Fibroblast of skin of scalp (primary cell): ENCODE data around the gene EVC2.
"Not testable (repeated sequence)": the region's sequence is repeated elsewhere in the genome, so short reads cannot be mapped to it uniquely, and the experiment has no call there.

ENCODE experiments used
- DNase-seq: peaks from one replicate; pipeline ENCODE4 v3.0.0-alpha.2; 2013

Gene EVC2

DNA sequence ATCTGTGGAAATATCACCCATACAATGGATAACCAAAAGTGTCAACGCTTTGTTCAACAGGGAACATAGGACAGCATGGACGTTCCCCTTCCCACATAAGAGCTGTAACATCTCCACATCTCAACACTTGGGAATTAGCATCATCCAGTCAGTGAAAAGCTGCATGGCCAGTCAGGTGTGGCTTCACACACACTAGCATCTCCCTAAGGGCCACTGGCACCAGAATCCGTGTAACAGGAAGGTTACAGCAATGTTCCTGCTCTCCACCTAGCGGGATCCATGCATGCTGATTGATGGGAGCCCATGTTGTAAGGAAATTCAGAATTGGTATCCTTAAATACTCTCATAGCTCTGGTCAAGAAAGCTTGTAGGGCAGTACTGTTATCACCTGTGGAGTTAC, 78.8 kb downstream of the EVC2 start:
- DNase-seq = no peak

DNA sequence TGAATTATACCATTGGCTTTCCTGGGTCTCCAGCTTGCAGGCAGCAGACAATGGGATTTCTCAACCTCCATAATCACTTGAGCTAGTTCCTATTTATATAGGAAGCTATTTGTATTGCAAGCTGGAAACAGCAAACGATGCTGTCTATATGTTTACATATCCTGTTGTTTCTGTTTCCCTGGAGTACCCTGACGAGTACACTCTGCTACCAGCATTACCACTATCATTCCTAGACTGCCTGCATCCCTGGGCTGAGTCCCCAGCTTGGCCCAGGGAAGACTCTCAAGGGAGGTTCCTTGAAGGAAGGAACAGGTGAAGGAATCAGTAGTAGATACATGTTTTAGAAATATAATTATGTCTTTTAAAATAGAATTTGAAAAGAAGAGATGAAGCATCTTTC, 81.4 kb downstream of the EVC2 start:
- DNase-seq = no peak

DNA sequence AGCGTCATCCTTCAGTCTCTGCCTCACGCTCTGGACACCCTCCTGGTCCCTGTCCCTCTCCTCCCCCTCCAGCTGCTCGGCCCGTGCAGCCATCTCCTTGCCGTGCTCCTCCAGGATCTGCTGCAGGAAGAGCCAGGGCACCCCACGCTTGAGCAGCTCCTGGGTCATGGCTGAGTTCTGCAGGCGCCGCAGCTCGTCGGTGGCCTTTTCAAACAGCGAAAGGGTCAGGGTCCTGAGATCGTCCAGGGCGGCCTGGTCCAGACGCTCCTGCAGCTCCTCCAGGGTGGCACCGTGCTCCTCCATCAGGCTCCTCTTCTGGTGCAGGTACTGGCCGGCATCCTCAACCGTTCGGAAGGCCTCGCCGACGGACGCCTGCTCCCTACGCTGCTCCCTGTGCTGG, 85.8 kb downstream of the EVC2 start:
- DNase-seq = no peak

DNA sequence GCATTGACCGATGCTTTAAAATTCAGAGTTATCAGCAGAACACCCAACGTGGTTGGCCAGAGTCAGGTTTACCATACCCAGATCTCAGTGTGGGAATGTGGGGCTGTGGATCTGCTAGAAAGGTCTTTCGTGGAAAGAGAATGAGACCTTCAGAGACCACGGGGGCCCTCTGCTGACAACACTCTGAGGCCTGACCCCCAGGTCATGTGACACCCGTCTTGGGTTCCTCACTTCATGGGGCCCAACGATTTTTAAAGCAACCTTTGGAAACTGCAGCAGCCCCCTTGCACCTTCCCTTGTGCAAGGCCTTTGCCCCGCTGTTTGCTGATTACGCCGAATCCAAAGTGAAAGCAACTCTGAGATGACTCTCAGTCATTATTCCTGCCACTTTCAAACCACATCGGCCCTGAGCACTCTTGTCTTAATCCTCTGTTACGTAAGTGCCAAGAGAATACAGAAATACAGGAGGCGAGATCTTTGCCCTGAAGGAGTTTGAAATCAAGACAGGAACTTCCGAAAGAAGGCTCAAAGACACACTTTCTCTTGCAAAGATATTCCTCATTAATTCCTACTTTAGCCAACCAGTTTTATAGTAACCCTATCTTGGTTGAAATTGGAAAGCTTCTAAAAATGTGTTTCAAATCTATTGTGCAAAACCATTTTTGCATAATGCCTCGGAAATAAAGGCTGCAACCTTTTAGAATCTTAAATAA, 88.3 kb downstream of the EVC2 start:
- DNase-seq = no peak

DNA sequence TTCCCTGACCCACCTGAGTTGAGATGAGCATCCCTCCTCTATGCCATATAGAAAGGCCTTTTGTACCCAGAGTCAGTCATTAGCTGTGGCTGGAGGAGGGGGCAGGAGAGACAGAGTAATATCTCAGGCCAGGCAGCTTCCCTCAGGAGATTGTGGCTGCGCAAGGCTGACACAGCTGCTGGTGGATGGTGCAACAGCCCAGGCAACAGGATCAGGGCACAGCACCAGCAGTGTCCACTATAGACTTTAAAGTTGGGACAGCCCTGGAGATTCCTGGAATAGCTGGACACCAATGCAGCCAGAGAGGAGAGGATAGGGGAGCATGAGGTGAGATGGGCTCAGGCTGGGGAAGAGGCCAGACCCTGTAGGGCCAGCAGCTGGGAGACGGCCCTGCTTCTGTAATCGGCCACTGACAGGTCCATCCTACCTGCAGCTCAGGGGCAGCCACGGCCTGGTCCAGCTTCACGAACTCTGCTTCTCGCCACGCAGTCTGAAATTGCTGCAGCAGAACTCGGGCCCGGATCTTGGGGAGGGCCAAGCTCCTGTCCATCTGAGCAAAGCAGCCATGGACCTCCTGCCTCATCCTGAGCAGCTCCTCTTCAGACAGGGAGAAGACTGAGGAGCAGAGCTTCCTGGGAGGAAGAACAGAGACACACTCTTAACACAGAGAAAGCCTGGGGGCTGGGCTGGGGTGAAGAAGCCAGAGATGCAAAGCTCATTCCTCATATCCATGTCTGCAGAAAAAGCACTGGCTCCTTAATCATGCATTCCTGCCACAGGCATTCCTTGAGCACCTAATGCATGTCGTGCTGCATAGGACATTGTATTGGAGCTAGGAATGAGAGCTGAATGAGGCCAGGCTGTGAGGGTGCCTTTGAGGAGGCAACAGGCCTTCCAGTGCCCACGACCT, 90.1 kb downstream of the EVC2 start:
- DNase-seq = no peak

DNA sequence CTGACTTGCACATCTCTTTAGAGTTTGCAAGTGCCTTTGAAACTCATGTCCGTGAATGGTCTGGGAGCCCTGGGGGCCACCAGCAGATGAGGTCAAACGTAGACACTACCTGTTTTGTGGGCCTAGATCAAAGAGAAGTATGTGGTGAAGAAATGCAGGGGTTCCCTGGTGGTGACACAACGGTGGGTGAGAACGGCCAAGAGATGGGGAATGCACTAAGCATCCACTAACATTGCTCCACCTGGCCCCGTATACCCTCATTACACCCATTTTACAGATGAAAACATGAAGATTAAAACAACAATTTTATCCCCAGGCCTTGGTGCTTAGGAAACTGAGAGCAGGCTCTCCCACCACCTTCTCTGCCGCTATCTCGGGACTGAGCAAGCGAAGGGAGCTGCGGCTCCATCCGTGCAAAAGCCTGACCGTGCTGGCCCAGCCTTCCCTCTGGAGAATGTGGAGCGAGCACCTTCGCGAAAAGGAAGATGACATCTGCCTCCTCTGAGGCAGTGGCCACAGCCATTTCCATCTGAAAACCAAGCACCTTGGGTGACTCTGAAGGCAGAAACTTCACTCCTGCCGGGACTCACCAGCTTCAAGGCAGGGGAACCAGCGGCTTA, 91.9 kb downstream of the EVC2 start:
- DNase-seq = no peak

DNA sequence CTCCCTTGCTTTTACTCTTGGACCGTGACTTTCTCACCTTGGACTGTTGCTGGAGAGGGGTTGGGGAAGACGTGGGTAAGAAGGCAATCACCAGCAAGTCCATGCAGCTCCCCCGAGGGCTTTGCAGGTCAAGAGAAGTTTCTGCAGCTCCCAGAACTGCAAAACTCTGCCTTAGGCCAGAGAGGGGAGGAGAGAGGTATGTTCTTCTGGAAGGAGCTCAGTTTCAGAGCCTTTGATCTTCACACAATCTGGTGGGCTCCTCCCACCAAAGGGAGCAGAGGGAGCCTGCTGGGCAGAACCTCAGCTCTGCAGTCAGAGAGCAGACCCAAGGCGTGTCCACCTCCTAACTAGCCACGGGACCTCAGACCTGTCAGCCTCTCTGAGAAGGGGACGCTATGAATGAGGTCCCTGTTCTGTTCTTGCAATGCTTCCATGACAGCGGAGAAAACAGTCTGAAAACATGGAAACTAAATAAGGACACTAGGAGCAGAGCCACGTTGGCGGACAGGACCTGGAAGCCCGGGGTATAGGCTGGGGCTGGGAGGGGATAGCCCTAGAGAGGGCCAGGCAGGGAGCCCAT, 92.8 kb downstream of the EVC2 start:
- DNase-seq = no peak

DNA sequence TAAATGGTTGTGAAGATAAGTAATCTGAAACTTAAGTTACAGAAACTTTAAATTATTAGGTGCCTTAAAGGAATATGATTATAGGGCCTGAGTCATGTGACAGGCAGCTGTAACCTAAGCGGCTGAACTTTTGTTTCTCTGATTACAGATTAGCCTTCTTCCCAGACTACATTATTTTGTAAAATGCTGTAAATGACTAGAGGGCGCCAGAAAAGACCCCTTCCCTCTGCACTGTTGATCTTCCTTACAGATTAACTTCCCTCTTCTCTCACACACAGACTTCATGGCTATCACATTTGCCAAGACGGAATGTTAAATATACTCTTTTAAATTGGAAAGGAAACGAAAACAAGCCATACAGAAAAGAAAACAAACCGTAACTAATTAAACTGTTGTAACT, 96.6 kb downstream of the EVC2 start:
- no peak for DNase-seq

DNA sequence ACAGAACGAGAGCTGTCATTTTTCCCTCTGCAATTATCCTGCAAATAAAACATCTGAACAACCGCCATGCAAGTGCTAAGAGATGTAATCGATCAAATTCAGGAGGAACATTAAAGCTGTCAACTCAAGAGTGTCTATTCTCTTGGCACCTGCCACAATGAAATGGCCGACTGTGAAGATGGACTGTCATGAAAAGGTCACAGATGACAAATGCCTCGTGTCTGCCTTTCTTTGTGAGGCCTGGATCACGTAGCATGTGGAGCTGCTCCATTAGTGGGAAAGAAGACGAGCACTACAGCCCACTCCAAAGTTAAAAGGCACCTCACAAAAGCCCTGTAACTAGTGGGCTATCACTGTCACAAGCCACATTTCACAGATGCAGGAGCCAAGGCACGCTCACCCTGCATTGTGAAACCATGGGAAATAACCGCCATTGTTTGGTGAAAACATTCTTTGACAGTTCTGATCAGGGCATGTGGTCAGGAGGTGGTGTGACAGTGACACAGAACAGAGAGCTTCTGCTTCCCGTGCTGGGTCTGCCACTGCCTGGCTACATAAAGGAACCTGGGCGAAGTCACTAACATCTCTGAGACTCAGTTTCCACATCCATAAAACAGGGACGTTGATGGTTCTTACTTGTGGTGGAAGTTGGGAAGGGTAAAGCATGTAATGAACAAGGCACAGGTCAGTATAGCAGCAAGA, 98.9 kb downstream of the EVC2 start:
- no peak for DNase-seq

DNA sequence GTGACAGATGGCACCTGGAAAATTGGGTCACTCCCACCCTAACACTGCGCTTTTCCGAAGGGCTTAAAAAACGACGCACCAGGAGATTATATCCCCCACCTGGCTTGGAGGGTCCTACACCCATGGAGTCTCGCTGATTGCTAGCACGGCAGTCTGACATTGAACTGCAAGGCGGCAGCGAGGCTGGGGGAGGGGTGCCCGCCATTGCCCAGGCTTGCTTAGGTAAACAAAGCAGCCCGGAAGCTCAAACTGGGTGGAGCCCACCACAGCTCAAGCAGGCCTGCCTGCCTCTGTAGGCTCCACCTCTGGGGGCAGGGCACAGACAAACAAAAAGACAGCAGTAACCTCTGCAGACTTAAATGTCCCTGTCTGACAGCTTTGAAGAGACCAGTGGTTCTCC, 114.5 kb downstream of the EVC2 start:
- not testable (repeated sequence) for DNase-seq

DNA sequence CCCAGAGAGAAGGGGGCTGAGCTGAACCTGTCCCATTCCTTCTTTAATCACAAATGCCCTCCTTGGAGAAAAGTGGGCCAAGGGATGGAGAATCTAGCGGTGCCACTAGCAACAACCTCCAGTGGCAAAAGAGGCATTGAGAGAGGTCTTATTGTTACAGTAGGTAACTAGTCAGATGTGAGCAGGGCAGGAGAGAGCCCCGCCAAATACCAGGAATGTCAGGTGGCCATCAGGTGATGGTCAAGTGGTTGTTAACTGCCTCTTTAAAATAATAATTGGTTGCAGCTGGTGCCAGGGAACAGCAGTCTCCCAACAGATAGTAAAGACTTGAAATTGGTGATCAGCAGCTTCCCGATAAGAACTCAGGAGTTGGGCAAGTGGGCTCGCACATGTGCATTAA, 116.1 kb downstream of the EVC2 start:
- no peak for DNase-seq

DNA sequence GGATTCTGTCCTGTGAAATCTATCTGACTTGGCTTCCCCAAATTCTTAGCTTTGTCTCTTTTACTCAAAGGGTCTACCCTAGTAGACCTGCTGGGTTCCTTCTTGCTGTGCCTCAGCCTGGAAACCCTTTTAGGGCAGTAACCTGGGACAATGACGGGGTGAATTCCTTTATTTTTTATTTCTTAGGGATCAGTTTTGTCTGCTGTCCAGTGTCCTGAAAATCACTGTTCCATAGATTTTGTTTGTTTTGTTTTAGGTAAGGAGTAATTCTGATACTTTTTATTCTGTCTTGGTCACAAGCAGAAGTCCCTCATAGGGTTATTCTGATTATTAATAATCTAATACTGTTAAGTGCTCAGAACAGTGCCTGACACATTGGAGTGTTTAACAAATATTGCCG, 118.9 kb downstream of the EVC2 start:
- DNase-seq = no peak

DNA sequence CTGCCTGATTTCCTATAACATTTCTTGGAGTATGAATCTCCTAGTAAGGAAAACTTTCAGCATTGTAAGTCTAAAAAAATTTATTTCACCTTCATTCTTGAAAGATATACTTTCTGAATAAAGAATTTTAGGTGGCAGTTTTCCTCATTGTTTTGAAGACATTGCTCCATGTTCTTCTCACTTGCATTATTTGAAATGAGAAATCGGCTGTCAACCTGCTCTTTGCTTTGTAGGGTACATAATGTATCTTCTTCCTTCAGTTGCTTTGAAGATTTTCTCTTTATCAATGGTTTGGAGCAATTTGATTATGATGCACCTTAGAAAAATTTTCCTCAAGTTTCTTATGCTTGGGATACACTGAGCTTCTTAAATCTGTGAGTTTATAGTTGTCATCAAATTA, 120.3 kb downstream of the EVC2 start:
- no peak for DNase-seq

DNA sequence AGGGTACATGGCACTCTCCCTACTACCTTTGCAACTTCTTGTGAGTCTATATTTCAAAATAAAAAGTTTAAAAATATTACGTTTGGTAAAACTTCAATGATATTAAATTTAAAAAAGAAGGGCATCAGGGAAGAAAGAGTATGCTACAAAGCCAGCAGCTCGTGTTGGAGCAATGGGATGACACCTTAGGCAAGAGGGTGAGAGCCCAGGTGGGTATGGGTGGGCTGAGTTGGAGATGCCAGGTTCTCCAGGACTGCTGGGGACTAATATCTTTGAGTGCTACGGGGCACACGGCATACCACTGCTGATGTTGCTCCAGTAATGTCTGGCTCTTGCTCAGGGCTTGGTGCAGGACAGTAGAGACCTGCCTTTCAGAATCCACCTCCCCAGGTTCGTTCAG, 132.4 kb downstream of the EVC2 start:
- no peak for DNase-seq

DNA sequence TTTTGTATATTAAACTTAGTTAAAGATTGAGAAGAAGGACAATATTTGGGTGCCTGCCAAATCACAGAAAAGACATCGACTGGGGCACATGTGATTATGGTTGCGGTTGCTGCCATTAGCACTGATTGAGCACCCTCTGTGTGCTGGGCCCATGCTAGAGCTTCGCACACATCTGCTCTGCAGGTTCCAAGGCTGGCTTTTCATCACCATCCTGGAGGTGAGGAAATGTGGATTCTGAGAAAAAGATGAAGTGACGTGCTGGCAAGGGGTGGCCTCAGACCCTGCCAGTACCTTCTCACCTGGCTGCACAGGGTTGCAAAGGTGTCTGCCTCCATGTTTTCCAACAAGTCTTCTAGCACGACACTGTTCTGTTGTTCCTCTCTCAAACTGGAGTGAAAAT, 134.0 kb downstream of the EVC2 start:
- no peak for DNase-seq

DNA sequence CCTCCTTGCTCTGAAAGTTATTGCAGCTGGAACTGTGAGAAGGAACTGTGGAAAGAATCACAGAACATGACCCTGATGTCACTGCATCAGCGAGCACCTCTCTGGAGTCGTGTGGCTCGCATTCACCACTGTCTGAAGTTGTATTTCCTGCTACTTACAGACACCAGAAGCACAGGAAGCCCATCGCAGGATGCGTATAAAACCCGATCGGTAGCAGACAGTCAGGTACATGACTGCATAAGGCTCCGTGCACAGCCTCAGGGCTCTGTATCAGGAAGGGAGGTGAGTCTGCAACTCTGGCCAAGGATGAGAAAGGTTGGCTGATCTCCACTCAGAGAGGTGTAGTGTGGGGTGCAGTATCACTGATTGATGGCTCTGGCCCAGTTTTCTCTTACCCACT, 134.4 kb downstream of the EVC2 start:
- no peak for DNase-seq

DNA sequence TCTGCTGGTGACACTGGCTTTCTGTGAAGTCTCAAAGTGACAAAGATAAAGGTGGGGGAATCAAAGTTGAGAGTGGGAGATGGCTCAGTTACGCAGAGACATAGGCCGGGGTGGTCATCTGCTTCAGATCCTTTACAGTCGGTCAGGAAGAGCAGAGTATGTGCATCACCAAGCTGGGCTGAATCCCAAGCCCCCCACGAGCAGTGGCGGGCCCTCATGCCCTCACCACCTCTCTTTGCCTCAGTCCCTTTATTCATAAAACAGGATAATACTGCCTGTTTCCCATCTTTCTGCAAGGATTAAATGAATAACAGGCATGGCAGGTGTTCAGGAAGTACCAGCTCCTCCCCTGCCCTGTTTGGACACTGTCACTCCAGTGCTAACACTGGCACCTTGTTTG, 135.6 kb downstream of the EVC2 start:
- DNase-seq = no peak

DNA sequence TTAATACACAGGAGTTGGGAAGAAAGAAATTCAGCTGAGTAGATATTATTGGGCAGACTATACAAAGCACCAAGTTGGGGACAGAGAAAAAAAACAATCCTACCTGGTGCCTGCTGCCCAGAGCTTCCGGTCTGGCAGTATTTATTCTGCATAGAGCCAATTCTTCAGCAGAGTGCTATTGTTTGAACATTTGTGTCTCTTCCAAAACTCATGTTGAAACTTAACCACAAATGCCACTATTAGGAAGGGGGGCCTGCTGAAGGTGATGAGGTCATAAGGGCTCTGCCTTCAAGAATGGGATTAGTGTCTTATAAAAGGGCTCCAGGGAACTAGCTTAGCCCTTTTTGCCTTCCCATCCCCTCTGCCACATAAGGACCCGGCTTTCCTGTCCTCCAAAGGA, 136.2 kb downstream of the EVC2 start:
- peak; percentile 7 for DNase-seq

DNA sequence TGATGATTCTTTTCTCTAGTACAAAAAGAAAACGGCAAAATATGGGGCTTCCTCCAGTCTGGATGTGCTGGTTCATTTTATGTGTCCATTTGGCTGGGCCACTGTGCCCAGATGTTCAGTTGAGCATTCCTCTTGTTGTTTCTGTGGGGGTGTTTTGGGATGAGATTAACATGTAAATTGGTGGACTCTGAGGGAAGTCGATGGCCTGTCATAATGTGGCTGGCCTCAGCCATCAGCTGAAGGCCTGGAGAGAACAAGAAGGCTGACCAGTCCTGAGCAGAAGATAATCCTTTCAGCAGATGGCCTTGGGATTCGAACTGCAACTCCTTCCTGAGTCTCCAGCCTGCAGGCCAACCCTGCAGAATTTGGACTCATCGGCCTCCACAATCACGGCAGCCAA, 136.7 kb downstream of the EVC2 start:
- DNase-seq = no peak

DNA sequence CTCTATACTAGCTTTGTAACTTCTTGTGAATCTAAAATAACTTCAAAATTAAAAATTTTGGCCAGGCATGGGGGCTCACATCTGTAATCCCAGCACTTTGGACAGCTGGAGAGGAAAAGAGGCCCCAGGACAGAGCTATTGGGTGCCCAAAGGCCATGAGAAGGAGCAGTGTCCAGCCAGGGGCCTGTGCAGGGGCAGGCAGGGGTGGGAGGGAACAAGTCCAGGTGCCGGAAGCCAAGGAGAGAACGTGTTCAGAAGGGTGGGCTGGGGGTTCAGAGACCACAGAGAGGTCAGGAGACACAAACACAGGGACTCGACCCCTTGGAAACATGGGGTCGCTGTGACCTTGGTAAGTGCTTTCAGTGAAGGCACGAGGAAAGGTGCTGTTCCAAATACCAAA, 138.9 kb downstream of the EVC2 start:
- DNase-seq = no peak

DNA sequence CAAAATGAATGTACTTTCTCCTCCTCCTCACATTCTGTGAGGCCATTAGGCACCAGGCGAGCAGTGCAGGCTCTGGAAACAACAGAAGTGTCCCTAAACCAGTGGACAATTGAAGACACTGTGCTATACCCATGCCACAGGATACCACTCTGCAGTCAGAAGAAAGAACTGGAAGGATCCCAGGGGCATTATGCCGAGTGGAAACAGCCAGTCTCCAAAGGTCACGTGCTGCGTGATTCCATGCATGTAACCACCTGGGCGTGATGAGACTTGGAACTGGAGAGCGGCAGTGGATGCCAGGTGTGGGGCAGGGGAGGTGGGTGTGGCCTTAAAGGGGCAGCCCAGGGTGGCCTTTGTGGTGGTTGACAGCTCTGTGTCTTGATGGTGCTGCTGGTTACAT, 139.4 kb downstream of the EVC2 start:
- no peak for DNase-seq

DNA sequence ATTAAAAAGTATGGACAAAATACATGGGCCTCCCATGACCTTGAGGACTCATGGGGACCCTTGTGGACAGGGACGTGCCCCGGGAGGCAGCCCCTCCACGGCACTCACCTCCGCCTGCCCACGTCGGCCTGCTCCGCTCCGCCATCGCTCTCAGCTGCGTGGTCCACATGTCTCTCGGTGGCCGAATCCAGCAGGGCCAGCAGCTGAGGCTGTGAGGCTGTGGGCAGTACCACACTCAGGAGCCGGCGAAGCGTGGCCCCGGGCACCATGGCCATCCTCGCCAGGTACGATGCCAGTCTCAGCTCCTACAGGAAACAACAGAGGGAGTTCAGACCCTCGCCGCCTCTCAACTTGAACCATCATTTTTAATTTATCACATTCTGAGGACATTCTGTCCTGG, 140.0 kb downstream of the EVC2 start:
- DNase-seq = no peak

DNA sequence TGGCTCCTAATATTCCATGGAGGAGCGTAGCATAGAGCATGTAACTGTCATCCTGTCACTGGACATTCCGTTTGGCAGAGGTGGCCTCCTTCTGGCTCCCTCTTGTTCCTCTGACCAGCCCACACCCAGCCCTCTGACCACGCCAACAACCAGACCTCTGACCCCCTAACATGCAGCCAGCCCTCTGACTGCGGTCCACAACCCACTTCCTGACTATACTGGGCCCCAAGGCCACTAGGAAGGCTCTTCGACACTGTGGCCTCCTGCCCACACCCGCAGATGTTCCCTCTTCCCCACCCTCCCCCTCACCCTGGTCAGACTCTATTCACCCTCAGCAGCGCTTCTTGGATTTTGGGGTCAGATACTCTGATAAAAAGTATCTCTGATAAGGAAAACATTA, 141.4 kb downstream of the EVC2 start:
- no peak for DNase-seq
